Tibial artery (tissue), 4 donors: ENCODE measurements around the gene AKTIP.
"Not testable (repeated sequence)": the region's sequence is repeated elsewhere in the genome, so short reads cannot be mapped to it uniquely, and the experiment has no call there.

Experiments
- DNase-seq, 2 donors: peaks; one replicate each; pipeline ENCODE4 v3.0.0-alpha.2; 2019
- H3K27ac ChIP-seq, 2 donors: fragments of 200-600 bp; sonication (generic) in 1 of 2; 1 replicate in 1 of 2; 2 replicates in 1 of 2; pipeline ENCODE4 v1.5.1; 2018 to 2019; ENCODE audit warnings: mild to moderate bottlenecking in 1 of 2
- H3K27me3 ChIP-seq, 2 donors: fragments of 200-600 bp; sonication (generic) in 1 of 2; one replicate each; pipeline versions ENCODE4 v1.5.1 to v1.6.0; 2016 to 2019
- H3K36me3 ChIP-seq, 3 donors: fragments of 200-600 bp; sonication (generic) in 2 of 3; one replicate each; pipeline ENCODE4 v1.5.1; 2016 to 2019; ENCODE audit warnings: mild to moderate bottlenecking in 2 of 3
- H3K4me1 ChIP-seq, 4 donors: fragments of 200-600 bp; sonication (generic) in 2 of 4; 1 replicate in 3 of 4; 2 replicates in 1 of 4; pipeline ENCODE4 v1.5.1; 2016 to 2019
- H3K4me3 ChIP-seq, 2 donors: fragments of 200-600 bp; sonication (generic) in 1 of 2; 1 replicate in 1 of 2; 2 replicates in 1 of 2; pipeline ENCODE4 v1.5.1; 2018 to 2019; ENCODE audit warnings: mild to moderate bottlenecking in 2 of 2
- H3K9me3 ChIP-seq, 3 donors: fragments of 200-600 bp; sonication (generic) in 1 of 3; one replicate each; pipeline ENCODE4 v1.5.1; 2016 to 2019
- intact Hi-C: fragments of 100-400 bp; cut with DNase I; formaldehyde crosslinking; loops from one replicate; pipeline ENCODE4 v1.15.0; 2023; ENCODE audit warnings: low total_unique reads
- TF ChIP-seq, protein P1 (sequence below), 2 experiments: fragments of 200-600 bp in 1 of 2; fragments of 450-650 bp in 1 of 2; IDR thresholded peaks; one replicate each; pipeline ENCODE4 v1.5.1; 2017 to 2019; ENCODE audit warnings: antibody characterized with exemption in 2 of 2, mild to moderate bottlenecking in 1 of 2, moderate library complexity in 1 of 2

The AKTIP gene

GRCh38 chr16:53515259-53515658 lies 12.2 kb upstream of the AKTIP start:
- Histone ChIP-seq H3K27ac (no peak overlapping the region), H3K4me1 (peaks cover 0 to 1% (median under 1%) of the 10 kb centered on the region in 4 donors), H3K27me3 (no peaks in the 10 kb centered on the region)

GRCh38 chr16:53512795-53513194 lies 9.8 kb upstream of the AKTIP start:
- H3K9me3 ChIP-seq, H3K27ac ChIP-seq, H3K27me3 ChIP-seq, H3K4me3 ChIP-seq, H3K36me3 ChIP-seq, intact Hi-C loops, H3K4me1 ChIP-seq, DNase-seq: not testable (repeated sequence)

More at GRCh38 chr16:53515259-53515658, 12.2 kb upstream of the AKTIP start:
- TF ChIP-seq, protein P1, sequence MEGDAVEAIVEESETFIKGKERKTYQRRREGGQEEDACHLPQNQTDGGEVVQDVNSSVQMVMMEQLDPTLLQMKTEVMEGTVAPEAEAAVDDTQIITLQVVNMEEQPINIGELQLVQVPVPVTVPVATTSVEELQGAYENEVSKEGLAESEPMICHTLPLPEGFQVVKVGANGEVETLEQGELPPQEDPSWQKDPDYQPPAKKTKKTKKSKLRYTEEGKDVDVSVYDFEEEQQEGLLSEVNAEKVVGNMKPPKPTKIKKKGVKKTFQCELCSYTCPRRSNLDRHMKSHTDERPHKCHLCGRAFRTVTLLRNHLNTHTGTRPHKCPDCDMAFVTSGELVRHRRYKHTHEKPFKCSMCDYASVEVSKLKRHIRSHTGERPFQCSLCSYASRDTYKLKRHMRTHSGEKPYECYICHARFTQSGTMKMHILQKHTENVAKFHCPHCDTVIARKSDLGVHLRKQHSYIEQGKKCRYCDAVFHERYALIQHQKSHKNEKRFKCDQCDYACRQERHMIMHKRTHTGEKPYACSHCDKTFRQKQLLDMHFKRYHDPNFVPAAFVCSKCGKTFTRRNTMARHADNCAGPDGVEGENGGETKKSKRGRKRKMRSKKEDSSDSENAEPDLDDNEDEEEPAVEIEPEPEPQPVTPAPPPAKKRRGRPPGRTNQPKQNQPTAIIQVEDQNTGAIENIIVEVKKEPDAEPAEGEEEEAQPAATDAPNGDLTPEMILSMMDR (IDR thresholded peaks at IDR 0.05): no peak
- no peak for DNase-seq
- intact Hi-C loops: no loop called here
- no peak overlapping the region for H3K4me3 ChIP-seq
- H3K9me3 ChIP-seq: no peaks in the 10 kb centered on the region
- H3K36me3 ChIP-seq: no peaks in the 10 kb centered on the region

DNA sequence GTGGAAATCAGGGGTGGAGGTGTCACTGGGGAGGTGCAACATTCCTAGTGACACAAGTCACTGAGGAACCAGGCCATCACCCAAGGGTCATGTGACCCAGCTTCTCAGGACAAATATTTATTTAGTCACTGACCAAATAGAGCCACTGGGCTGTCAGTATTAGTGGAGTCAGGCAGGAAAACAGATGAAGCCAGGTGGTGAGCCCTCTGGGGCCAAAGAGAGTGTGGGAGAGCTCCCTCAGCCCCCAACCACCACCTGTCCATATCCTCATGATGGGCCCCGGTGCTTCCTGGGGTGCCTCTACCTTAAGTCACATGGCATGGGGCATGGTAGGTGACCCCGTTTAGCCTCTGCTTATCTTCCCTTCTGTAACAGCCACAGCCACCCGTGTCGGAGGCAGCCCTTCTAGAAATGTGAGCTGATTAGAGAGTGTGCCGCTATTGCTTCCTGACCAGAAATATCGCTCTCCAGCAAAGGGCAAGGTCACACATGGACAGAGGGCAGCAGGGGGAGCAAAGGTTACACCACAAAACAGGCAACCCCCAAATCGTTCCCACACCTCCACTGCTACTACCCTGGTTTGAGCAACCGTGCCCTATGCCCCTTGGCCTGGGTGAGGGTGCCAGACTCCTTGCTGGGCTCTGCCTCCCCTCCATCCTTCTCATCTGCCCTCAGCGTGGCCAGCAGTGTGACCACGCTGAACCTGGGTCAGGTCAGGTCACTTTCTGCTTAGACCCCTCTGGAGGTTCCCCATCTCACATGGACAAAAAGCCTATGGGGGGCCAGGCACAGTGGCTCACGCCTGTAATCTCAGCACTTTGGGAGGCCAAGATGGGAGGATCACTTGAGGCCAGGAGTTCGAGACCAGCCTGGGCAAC lies 8.6 kb upstream of the AKTIP start:
- H3K9me3 ChIP-seq: no peaks in the 10 kb centered on the region
- H3K27ac ChIP-seq: peak overlapping the region in 1 of 2 donors; percentile 70
- H3K4me1 ChIP-seq: peaks cover 0 to 8% (median 7%) of the 10 kb centered on the region in 4 donors
- H3K36me3 ChIP-seq: no peaks in the 10 kb centered on the region
- H3K27me3 ChIP-seq: no peaks in the 10 kb centered on the region
- no peak for DNase-seq
- intact Hi-C loops: no loop called here
- H3K4me3 ChIP-seq: no peak overlapping the region
- TF ChIP-seq, protein P1 (IDR thresholded peaks at IDR 0.05): no peak

DNA sequence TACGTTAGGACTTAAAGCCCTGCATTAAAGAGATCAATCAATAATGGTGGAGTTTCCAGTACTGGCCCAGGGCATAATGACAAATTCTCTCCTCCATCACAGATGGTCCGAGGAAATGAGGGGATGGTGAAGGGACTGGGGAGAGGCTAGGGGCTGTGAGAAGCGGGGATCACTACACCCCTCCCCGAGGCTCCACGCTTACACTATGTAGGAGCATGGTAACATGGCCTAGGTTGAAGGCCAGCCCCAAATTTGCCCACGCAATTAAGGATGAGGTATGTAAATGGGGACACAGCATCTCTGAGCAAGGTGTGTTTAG lies 8.0 kb upstream of the AKTIP start:
- TF ChIP-seq, protein P1 (IDR thresholded peaks at IDR 0.05): no peak
- no peaks in the 10 kb centered on the region for H3K27me3 ChIP-seq
- intact Hi-C loops: no loop called here
- peaks cover 0 to 8% (median 7%) of the 10 kb centered on the region in 4 donors for H3K4me1 ChIP-seq
- no peak overlapping the region for H3K4me3 ChIP-seq
- no peaks in the 10 kb centered on the region for H3K36me3 ChIP-seq
- H3K27ac ChIP-seq: peak overlapping the region; percentile 68 to 70
- H3K9me3 ChIP-seq: no peaks in the 10 kb centered on the region
- DNase-seq: no peak

GRCh38 chr16:53510704-53511070 lies 7.7 kb upstream of the AKTIP start:
- no peaks in the 10 kb centered on the region for H3K9me3 ChIP-seq
- H3K27ac ChIP-seq: peak overlapping the region; percentile 68 to 70
- TF ChIP-seq, protein P1 (IDR thresholded peaks at IDR 0.05): no peak
- no peak overlapping the region for H3K4me3 ChIP-seq
- H3K36me3 ChIP-seq: no peaks in the 10 kb centered on the region
- intact Hi-C loops: no loop called here
- no peak for DNase-seq
- H3K4me1 ChIP-seq: peaks cover 0 to 8% (median 7%) of the 10 kb centered on the region in 4 donors
- H3K27me3 ChIP-seq: no peaks in the 10 kb centered on the region

- H3K4me1 ChIP-seq: peaks cover 0 to 12% (median 7%) of the 10 kb centered on the region in 4 donors
- H3K27ac ChIP-seq: peak overlapping the region; percentile 68 to 70
- intact Hi-C loops: no loop called here
- peak overlapping the region; percentile 15 to 30 for H3K4me3 ChIP-seq
- no peaks in the 10 kb centered on the region for H3K36me3 ChIP-seq
- peak; percentile 62 to 80 for DNase-seq
- H3K27me3 ChIP-seq: no peaks in the 10 kb centered on the region
- H3K9me3 ChIP-seq: no peaks in the 10 kb centered on the region
- TF ChIP-seq, protein P1 (IDR thresholded peaks at IDR 0.05): peak; percentile 86 to 94
Observed at GRCh38 chr16:53509906-53510703, 7.1 kb upstream of the AKTIP start.
